ENCODE measurements around the gene KMT2A. TPM values are rescaled to one million over a fixed set of nuclear protein-coding genes. Genes with fewer than 3 reads are reported as not detected.

The KMT2A gene
- total RNA-seq, 1 experiment from 2014 or later = 62.0 TPM

GRCh38 chr11:118411530-118411929 is 24.8 kb upstream of the KMT2A start:
- Mint-ChIP-seq H3K27me3 (ENCODE audit: low read depth) (no peaks in the 10 kb centered on the region), H3K4me1 (peaks cover 0 to 2% of the 10 kb centered on the region in 2 experiments; a peak in 1 of 4 replicates)

More at GRCh38 chr11:118411530-118411929, 24.8 kb upstream of the KMT2A start:
- Histone ChIP-seq H2AK5ac (ENCODE audit: insufficient read length, low read length) (no peak overlapping the region), H4K8ac (replicated peaks; ENCODE audit: insufficient read length, low read depth, low read length) (no peak overlapping the region), H2BK5ac (ENCODE audit: insufficient read length, low read length) (no peak overlapping the region), H4K20me1 (ENCODE audit: control insufficient read depth, insufficient read depth, insufficient read length) (no peaks in the 10 kb centered on the region), H3K18ac (ENCODE audit: insufficient read length, low read depth, low read length) (no peak overlapping the region), H2BK20ac (ENCODE audit: low read depth, low read length, poor library complexity, severe bottlenecking) (no peak overlapping the region), H3K9me3 (ENCODE audit: control insufficient read depth, low read depth, low read length) (no peaks in the 10 kb centered on the region), H2BK12ac (ENCODE audit: insufficient read length, low read depth, low read length) (no peak overlapping the region), H3K56ac (ENCODE audit: insufficient read length, low read depth, low read length) (no peak overlapping the region), H3K27ac (ENCODE audit: insufficient read length, low read depth, low read length) (no peak overlapping the region), H3T11ph (ENCODE audit: low read length) (no peak overlapping the region), H3K4me1 (ENCODE audit: insufficient read depth, low read length) (no peaks in the 10 kb centered on the region), H3K4ac (ENCODE audit: low read depth, low read length) (no peak overlapping the region), H3K79me2 (ENCODE audit: insufficient read depth, low read length) (no peaks in the 10 kb centered on the region), H2AFZ (ENCODE audit: low read length) (no peak overlapping the region), H3K9ac (ENCODE audit: extremely low read depth, insufficient read length, low read length) (no peak overlapping the region), H3K4me2 (ENCODE audit: insufficient read depth, insufficient read length, low read length) (no peak overlapping the region), H4K91ac (ENCODE audit: insufficient read length, low read depth, low read length) (no peak overlapping the region), H3K23me2 (ENCODE audit: insufficient read length, low read depth, low read length, poor library complexity, severe bottlenecking) (no peaks in the 10 kb centered on the region), H3K23ac (ENCODE audit: insufficient read length, low read depth, low read length) (no peak overlapping the region), H2BK15ac (ENCODE audit: low read depth, low read length) (no peak overlapping the region), H3K14ac (ENCODE audit: insufficient read depth, low read length) (no peak overlapping the region), H2BK120ac (ENCODE audit: low read depth, low read length, poor library complexity, severe bottlenecking) (no peak overlapping the region), H3K27me3 (ENCODE audit: insufficient read depth, low read length) (no peaks in the 10 kb centered on the region), H3K79me1 (ENCODE audit: insufficient read depth, low read depth, low read length, poor library complexity, severe bottlenecking) (no peaks in the 10 kb centered on the region), H4K5ac (ENCODE audit: insufficient read length, low read depth, low read length) (no peak overlapping the region)
- Mint-ChIP-seq H3K36me3 (ENCODE audit: insufficient read depth in 1 of 3, low read depth in 3 of 3) (peaks cover 10 to 35% (median 28%) of the 10 kb centered on the region in 3 experiments; a peak in 6 of 7 replicates), H3K27ac (no peak overlapping the region; a peak in 1 of 7 replicates), H3K9me3 (no peaks in the 10 kb centered on the region), H3K4me3 (no peak overlapping the region)
- no peak for DNase-seq
- no peak for TF ChIP-seq CTCF (conservative IDR thresholded peaks at IDR 0.05)
- WGBS (ENCODE audit: extremely low coverage, insufficient read length, low lambda C conversion rate) = no CpG with 5 or more reads among the region's 4 CpGs
